Stimulated activated CD4-positive, alpha-beta T cell treated with anti-CD3 and anti-CD28 coated beads, Interleukin-2, amount 100 ng/mL, for 24 hours (primary cell): Measurements from ENCODE around the gene PPP1R3E.

Experiments
- DNase-seq, 2 donors: peaks; one replicate each; pipeline ENCODE4 v3.0.0-alpha.2; 2020

PPP1R3E gene

GRCh38 chr14:23322568-23323517 is 20.2 kb upstream of the PPP1R3E start:
- DNase-seq: no peak

GRCh38 chr14:23321572-23322547 is 19.2 kb upstream of the PPP1R3E start:
- peak; percentile 60 to 67 for DNase-seq

- peak; percentile 95 to 96 for DNase-seq
Measured at GRCh38 chr14:23320584-23321571, 18.2 kb upstream of the PPP1R3E start, which contains the start of gene PABPN1. Gene PABPN1 (plus strand): TSS chr14:23321457. CDS start chr14:23321470, 13 bp downstream.

- DNase-seq: no peak
Measured at GRCh38 chr14:23319746-23320583, 17.3 kb upstream of the PPP1R3E start.

- DNase-seq: no peak
Measured at GRCh38 chr14:23316300-23316699, 13.6 kb upstream of the PPP1R3E start.

GRCh38 chr14:23310546-23310945 is 7.9 kb upstream of the PPP1R3E start:
- no peak for DNase-seq

- no peak for DNase-seq
Measured at GRCh38 chr14:23308721-23309445, 6.2 kb upstream of the PPP1R3E start.

GRCh38 chr14:23307687-23308644 is 5.3 kb upstream of the PPP1R3E start:
- no peak for DNase-seq

GRCh38 chr14:23307146-23307530 is 4.5 kb upstream of the PPP1R3E start:
- no peak for DNase-seq

- no peak for DNase-seq
Measured at GRCh38 chr14:23306412-23307145, 3.9 kb upstream of the PPP1R3E start, which contains the start of gene BCL2L2. Gene BCL2L2 (plus strand): TSS chr14:23306833. CDS start chr14:23307768, 935 bp downstream.

- DNase-seq: no peak
Measured at GRCh38 chr14:23301969-23302289, 730 bp downstream of the PPP1R3E start.

GRCh38 chr14:23301288-23301968 is 1.2 kb downstream of the PPP1R3E start:
- DNase-seq: peak; percentile 97 to 98

GRCh38 chr14:23300687-23301223 is 1.9 kb downstream of the PPP1R3E start:
- peak in 1 of 2 donors; percentile 37 for DNase-seq

- DNase-seq: no peak
Measured at GRCh38 chr14:23299986-23300686, 2.5 kb downstream of the PPP1R3E start.

- DNase-seq: no peak
Measured at GRCh38 chr14:23299211-23299957, 3.3 kb downstream of the PPP1R3E start.
